Islet precursor cell (in vitro differentiated cells): Measurements from ENCODE around the gene RAB19.
"Not testable (repeated sequence)": the region's sequence is repeated elsewhere in the genome, so short reads cannot be mapped to it uniquely, and the experiment has no call there.

Experiments
- DNase-seq: peaks from one replicate; pipeline ENCODE4 v3.0.0-alpha.2; 2018

Gene RAB19

GRCh38 chr7:140402178-140402835, 1.6 kb upstream of the RAB19 start:
- DNase-seq, result no peak

- DNase-seq, result no peak
Observed at GRCh38 chr7:140404565-140405065, 757 bp downstream of the RAB19 start.

DNA sequence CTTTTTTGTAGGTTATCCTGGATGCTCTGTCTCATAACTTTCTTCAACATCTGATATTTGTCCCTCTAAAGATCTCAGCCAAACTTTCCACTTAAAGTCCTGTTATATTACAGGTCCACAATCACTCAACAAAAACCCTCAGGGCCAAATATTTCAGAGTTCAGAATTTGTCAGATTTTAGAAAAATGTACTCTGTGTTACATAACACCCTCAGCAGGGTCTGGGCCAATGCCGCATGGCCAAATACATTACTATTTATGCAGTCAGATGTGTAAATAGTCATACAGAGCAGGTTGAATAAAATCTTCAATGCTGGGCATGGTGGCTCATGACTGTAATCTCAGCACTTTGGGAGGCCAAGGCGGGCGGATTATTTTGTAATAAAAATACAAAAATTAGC, 11.5 kb downstream of the RAB19 start:
- DNase-seq, result no peak

DNA sequence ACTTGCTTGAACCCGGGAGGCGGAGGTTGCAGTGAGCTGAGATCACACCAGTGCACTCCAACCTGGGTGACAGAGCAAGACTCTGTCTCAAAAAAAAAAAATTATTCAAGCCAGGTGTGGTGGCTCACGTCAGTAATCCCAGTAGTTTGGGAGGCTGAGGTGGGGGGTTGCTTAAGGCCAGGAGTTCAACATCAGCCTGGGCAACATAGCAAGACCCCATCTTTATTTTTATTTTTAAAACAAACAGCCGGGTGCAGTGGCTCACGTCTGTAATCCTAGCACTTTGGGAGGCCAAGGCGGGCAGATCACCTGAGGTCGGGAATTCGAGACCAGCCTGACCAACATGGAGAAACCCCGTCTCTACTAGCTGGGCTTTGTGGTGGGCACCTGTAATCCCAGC, 12.0 kb downstream of the RAB19 start:
- DNase-seq, result not testable (repeated sequence)

DNA sequence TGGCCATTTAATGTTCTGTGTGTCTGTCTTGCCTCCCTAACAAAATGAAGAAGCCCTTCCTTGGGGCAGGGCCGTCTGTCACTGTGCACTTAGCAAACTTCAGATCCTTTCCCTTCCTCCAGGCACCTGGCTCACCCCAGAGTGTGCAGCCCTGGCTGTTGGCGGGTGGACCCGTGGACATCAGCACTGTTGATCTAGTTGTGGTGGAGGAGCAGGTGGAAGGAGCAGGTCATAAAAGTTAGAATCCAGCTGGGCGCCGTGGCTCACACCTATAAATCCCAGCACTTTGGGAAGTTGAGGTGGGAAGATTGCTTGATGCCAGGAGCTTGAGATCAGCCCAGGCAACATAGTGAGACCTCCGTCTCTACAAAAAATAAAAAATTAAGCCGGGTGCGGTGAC, 12.7 kb downstream of the RAB19 start:
- DNase-seq, result no peak

- no peak for DNase-seq
Observed at GRCh38 chr7:140417456-140418155, 13.7 kb downstream of the RAB19 start.

- not testable (repeated sequence) for DNase-seq
Observed at GRCh38 chr7:140418156-140418472, 14.3 kb downstream of the RAB19 start.

DNA sequence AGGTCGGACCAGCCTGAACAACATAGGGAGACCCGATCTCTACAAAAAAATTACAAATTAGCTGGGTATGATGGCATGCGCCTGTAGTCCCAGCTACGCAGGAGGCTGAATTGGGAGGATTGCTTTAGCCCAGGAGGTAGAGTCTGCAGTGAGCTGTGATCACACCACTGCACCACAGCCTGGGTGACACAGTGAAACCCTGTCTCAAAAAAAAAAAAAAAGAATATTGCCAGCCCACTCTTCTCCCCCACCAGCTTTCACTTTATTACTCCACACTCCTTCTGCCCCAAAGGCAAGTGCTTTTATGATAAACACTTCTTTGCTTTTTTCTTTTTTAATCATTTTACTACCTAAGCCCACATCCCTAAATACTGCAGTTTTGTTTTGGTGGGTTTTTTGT, 14.8 kb downstream of the RAB19 start:
- no peak for DNase-seq

DNA sequence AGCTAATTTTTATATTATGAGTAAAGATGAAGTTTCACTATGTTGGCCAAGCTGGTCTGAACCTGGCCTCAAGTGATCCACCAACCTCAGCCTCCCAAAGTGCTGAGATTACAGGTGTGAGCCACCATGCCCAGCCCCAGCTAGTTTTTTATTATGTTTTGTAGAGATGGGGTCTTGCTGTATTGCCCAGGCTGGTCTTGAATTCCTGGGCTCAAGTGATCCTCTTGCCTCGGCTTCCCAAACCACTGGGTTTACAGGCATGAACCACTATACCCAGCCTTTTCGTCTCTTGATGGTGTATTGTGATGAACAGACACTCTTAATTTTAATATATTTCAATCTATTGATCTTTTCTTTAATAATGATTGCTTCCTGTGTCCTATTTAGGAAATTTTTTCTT, 17.7 kb downstream of the RAB19 start:
- no peak for DNase-seq

DNA sequence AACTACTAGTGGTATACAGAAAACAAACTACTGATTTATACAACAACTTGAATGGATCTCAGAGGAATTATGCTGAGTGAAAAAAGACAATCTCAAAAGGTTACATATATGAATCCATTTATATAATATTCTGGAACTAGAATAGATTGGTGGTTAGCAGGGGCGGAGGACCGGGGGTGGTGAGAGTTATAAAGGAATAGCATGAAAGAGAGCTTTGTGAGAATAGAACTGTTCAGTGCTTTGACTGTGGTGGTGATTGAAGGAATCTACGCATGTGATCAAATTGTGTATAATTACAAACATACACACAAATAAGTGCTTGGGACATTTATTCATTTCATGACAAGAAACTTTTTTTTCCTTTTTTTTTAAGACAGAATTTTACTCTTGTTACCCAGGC, 19.6 kb downstream of the RAB19 start:
- no peak for DNase-seq

DNA sequence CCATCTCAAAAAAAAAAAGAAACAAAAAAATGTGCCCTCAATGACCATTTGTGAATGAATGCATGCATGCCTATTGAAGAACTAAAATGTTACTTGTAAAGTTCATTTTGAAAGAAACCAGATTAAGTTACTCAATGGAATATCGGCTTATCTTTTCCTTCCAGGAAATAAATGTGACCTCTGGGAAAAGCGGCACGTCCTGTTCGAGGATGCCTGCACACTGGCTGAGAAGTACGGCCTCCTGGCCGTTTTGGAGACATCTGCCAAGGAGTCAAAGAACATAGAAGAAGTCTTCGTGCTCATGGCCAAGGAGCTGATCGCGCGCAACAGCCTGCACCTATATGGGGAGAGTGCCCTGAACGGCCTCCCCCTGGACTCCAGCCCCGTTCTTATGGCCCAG, 21.9 kb downstream of the RAB19 start:
- DNase-seq, result no peak

DNA sequence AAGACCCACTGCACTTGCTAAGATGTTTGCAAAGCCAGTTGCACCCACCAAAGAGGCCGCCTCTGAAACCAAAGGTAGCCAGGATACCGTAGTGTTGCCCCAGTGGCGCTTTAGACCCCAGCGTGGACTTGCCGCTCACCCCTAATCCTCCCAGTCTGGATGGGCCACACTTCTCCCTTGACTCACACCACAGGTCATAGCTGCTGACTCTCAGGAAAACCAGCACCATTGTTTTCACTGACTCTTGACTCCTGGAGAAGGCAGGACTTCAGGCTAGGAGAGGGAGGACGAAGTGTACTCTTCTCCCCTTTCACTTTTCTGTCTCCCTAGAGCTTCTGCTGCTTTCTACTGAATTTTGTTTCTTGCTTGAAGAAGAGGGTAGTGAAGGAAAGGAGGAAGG, 22.3 kb downstream of the RAB19 start:
- DNase-seq, result no peak

DNA sequence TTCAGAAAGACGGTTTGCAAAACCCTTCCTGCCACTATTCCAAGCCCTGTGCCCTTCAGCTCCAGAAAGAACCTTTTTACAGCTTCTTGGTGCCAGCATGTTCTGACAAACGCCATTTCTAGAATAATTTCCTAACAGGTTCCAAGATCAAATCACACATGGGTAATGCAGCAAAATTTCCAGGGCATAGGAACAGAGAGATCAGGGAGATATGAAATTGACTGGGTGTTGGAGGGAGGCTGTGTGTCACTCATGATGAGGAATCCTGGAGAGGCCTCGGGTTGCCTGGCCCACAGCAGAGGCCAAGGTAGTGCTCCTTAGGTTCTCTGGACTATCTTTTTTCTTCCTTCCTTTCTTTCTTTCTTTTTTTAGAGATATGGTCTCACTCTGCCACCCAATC, 29.5 kb downstream of the RAB19 start:
- DNase-seq, result no peak

- DNase-seq, result no peak
Observed at GRCh38 chr7:140435252-140435895, 31.5 kb downstream of the RAB19 start.

DNA sequence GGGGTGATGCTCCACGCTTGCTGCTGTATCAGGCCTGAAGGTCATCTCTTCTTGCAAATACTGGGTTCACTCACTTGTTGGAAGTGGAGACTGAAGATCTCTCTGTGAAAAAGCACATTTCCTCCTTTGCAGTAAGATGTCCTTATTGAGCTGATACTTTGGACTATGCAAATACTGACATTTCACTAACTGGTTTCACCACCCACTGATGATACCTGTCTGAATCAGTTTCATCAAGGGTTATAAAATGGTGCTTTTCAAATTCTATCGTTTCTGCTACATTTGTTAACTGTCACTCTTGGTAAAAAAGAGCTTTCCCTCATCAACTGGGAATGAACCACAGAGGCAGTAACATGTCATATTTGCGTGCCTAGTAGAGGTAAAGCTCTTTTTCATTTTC, 35.5 kb downstream of the RAB19 start:
- no peak for DNase-seq

GRCh38 chr7:140440593-140440992, 36.7 kb downstream of the RAB19 start:
- no peak for DNase-seq

- no peak for DNase-seq
Observed at GRCh38 chr7:140441519-140441918, 37.7 kb downstream of the RAB19 start.

DNA sequence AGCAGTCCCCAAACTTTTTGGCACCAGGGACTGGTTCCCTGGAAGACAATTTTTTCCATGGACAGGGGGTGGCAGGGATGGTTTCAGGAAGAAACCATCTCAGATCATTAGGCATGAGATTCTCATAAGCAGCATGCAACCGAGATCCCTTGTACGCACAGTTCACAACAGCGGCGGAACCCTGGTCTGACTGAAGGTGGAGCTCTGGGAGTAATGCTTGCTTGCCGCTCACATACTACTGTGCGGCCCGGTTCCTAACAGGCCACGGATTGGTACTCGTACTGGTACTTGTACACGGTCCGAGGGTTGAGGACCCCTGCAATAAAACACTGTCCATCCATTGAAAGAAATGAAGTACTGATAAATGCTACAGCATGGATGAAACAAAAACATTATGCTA, 42.6 kb downstream of the RAB19 start:
- no peak for DNase-seq

- DNase-seq, result no peak
Observed at GRCh38 chr7:140447841-140448240, 44.0 kb downstream of the RAB19 start.

DNA sequence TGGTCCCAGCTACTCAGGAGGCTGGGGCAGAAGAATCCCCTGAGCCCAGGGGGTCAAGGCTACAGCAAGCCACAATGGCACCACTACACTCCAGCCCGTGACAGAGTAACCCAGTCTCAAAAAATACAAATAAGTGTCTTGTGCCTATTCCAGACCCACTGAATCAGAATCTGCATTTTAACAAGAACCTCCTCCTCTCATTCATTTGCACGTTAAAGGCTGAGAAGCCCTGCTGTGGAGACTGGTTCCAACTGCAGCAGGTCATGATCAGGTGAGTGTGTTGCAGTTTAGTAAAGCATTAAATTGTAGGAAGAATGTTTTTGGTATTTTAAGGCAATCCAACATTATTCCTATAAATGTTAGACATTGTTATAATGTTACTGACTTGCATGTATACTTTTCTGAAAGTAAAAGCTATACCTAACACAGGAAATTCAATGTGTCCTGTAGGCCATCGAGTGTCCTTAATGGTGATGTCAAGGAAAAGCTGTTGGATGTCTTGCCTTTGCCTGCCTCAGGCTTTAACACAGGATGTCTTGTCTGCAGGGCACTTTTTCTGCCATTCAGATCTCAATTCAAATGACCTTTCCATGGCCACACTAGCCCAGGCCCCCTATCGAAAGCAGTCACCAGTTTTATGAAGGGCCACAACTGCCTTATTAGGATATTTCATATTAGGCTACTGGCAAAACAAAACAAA, 45.1 kb downstream of the RAB19 start:
- DNase-seq, result no peak

GRCh38 chr7:140451716-140452115, 47.9 kb downstream of the RAB19 start:
- DNase-seq, result no peak

DNA sequence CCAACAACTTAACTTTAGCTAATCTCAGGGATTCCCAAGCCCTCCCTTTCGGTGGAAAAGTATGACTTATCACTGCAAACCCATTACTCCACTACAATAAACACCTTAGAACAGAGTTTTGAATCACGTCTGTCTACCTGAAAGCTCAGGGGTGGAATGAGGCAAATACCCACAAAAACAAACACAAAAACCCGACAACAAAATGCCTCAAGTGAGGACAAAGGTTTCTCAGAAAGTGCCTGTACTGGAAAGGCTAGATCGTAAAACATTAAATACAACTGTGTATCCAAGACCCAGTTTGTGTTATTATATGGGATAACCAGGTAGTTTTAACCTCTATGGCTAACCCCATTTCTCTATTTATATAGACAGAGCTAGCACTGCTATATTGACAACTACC, 49.4 kb downstream of the RAB19 start:
- DNase-seq, result no peak

DNA sequence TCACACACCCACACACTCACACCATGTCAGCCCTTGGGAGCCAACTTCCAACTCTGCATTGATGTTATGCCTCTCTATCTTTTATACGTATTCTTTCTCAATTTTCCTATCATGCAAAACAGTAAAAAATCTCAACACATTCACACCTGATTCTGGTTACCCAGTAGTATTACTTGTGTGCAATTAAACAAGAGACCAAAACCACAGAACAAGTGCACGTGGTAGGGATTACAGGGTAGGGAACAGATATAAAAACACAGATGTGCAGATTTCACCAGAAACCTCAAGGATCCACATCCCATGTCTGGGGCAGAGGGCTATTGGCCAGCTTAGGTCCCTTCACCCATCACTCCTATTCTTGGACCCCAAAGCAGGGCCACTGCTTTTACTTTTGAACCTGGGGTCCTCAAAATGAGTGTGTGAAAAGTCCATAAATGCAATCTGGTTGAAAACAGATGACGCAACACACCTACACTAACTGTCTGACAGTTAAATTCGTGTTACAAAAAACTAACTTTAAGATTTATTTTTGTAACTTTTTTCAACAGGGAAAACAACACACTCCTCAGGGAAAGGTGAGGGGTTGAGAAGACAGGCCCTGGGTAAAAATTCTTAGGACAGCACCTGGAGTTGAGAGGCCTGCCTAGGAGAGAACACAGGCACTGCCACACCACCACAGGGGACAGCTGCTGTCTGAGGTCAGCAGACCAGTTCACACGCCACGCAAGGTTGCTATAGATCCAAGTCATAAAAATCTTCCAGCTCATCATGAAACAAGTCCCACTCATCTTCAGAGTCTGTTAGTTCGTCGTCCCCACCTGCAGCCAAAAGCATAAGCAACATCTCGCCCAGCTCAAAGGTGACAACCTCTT, 50.2 kb downstream of the RAB19 start:
- not testable (repeated sequence) for DNase-seq
